ENCODE data around the gene MRPS12. TPM values are rescaled to one million over a fixed set of nuclear protein-coding genes. Genes with fewer than 3 reads are reported as not detected.

Gene MRPS12
- 10 to 100 TPM; 41.9 to 42.3 TPM for total RNA-seq

GRCh38 chr19:38930776-38931520 lies at the start of gene MRPS12:
TSS of gene MRPS12 (plus strand) at chr19:38930944. CDS start at chr19:38931295, 351 bp downstream.

GRCh38 chr19:38899447-38900201 lies 31.1 kb upstream of the MRPS12 start, which contains the start of the genes NFKBIB and SIRT2:
TSS of gene NFKBIB (plus strand) at chr19:38899969. CDS start at chr19:38900033, 64 bp downstream.
TSS of gene SIRT2 (minus strand) at chr19:38899618. CDS start at chr19:38899521, 97 bp downstream.

GRCh38 chr19:38929929-38930775 lies 592 bp upstream of the MRPS12 start, which contains the start of gene SARS2:
TSS of gene SARS2 (minus strand) at chr19:38930763. CDS start at chr19:38930736, 27 bp downstream.

GRCh38 chr19:38975214-38975860 lies 44.6 kb downstream of the MRPS12 start, which contains the start of gene FBXO17:
TSS of gene FBXO17 (minus strand) at chr19:38975742. CDS start at chr19:38950319, 25,423 bp downstream.

Other genes starting within 250 kb of the MRPS12 start
- gene CAPN12, start 186.5 kb upstream of the MRPS12 start, total RNA-seq = 10 to 100 TPM; 10.2 to 10.3 TPM
- not detected for gene LGALS7, start 157.4 kb upstream of the MRPS12 start, total RNA-seq
- gene LGALS7B, start 141.7 kb upstream of the MRPS12 start, total RNA-seq = not detected
- 1 to 10 TPM; 1.6 to 2.2 TPM for gene LGALS4, start 118.0 kb upstream of the MRPS12 start, total RNA-seq
- gene ECH1, start 99.2 kb upstream of the MRPS12 start, total RNA-seq = 100 to 1,000 TPM; 146 to 156 TPM
- gene HNRNPL, start 81.0 kb upstream of the MRPS12 start, total RNA-seq = 100 to 1,000 TPM; 430 to 450 TPM
- 10 to 100 TPM; 56.6 to 64.4 TPM for gene RINL, start 52.7 kb upstream of the MRPS12 start, total RNA-seq
- gene SIRT2, start 31.3 kb upstream of the MRPS12 start, total RNA-seq = 10 to 100 TPM; 44.2 to 47.9 TPM
- gene NFKBIB, start 31.0 kb upstream of the MRPS12 start, total RNA-seq = 10 to 100 TPM; 25.2 to 27.5 TPM
- gene CCER2, start 18.8 kb upstream of the MRPS12 start, total RNA-seq = under 1 TPM; 0.43 to 0.83 TPM
- 10 to 100 TPM; 31.1 to 31.7 TPM for gene SARS2, start 181 bp upstream of the MRPS12 start, total RNA-seq
- not detected for gene FBXO17, start 44.8 kb downstream of the MRPS12 start, total RNA-seq
- gene FBXO27, start 101.6 kb downstream of the MRPS12 start, total RNA-seq = not detected
- not detected for gene ACP7, start 153.4 kb downstream of the MRPS12 start, total RNA-seq
- gene PAK4, start 194.8 kb downstream of the MRPS12 start, total RNA-seq = 10 to 100 TPM; 15.1 to 15.5 TPM

Data from activated naive CD4-positive, alpha-beta T cell treated with anti-CD3 and anti-CD28 coated beads, Interleukin-2, amount 10 ng/mL, durations not matched to agents 5 hours and 36 hours (primary cell).